H1 (cell line): Measurements from ENCODE around the gene BRK1.

ENCODE experiments used
- CEBPB ChIP-seq: IDR thresholded peaks from 2 replicates; pipeline ENCODE4 v1.6.1; 2012; ENCODE audit warnings: low read depth, low read length
- EZH2 ChIP-seq: fragments of 200-600 bp; sonication (generic); IDR thresholded peaks from 2 replicates; pipeline ENCODE4 v1.7.1; 2012; ENCODE audit warnings: low read depth, mild to moderate bottlenecking, moderate library complexity, low read length, inconsistent platforms; ENCODE audit not compliant: severe bottlenecking
- MAFK ChIP-seq: IDR thresholded peaks from 2 replicates; pipeline ENCODE4 v1.6.1; 2012; ENCODE audit warnings: low read depth, mild to moderate bottlenecking, improper control_type of control experiment, low read length
- POLR2AphosphoS5 ChIP-seq: IDR thresholded peaks from 2 replicates; pipeline ENCODE4 v1.6.1; 2011; ENCODE audit warnings: low read depth, low read length
- SP1 ChIP-seq: IDR thresholded peaks from 2 replicates; pipeline ENCODE4 v1.6.1; 2011; ENCODE audit warnings: low read depth, low read length
- TEAD4 ChIP-seq: IDR thresholded peaks from 2 replicates; pipeline ENCODE4 v1.6.1; 2012; ENCODE audit warnings: low read depth, low read length, inconsistent platforms, mixed read lengths
- YY1 ChIP-seq: IDR thresholded peaks from 2 replicates; pipeline ENCODE4 v1.6.1; 2011; ENCODE audit warnings: low read depth, mild to moderate bottlenecking, low read length
- TF ChIP-seq, protein P1 (sequence below), 3 experiments: IDR thresholded peaks; 1 replicate in 2 of 3; 2 replicates in 1 of 3; pipeline versions ENCODE4 v1.5.1 to v1.6.1; 2011; ENCODE audit warnings: low read length in 3 of 3, mild to moderate bottlenecking in 3 of 3, inconsistent platforms in 2 of 3, low read depth in 1 of 3, moderate library complexity in 1 of 3; ENCODE audit not compliant: insufficient read depth in 1 of 3; ENCODE audit errors: control extremely low read depth in 1 of 3
- TF ChIP-seq, protein P2 (sequence below): IDR thresholded peaks from 2 replicates; pipeline ENCODE4 v1.6.1; 2012; ENCODE audit warnings: inconsistent platforms

DNA sequence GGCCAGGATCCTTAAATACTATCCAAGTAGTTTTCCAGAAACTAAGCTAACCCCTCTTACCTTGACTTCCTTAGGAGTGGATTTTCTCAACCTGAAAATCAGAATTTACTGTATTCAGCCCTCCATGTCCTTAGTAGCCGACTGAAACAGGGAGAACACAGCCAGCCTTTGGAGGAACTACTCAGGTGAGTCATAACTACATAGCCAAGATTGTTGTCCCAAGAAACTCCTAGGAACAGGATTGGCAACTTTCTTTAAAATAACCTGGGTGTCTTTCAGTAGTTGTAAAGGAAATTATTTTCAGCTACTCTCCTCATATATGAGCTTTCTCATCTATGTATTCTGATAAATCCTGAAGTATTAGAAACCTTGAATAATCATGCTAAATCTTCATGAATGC, 29.7 kb upstream of the BRK1 start:
- TF ChIP-seq, protein P1, sequence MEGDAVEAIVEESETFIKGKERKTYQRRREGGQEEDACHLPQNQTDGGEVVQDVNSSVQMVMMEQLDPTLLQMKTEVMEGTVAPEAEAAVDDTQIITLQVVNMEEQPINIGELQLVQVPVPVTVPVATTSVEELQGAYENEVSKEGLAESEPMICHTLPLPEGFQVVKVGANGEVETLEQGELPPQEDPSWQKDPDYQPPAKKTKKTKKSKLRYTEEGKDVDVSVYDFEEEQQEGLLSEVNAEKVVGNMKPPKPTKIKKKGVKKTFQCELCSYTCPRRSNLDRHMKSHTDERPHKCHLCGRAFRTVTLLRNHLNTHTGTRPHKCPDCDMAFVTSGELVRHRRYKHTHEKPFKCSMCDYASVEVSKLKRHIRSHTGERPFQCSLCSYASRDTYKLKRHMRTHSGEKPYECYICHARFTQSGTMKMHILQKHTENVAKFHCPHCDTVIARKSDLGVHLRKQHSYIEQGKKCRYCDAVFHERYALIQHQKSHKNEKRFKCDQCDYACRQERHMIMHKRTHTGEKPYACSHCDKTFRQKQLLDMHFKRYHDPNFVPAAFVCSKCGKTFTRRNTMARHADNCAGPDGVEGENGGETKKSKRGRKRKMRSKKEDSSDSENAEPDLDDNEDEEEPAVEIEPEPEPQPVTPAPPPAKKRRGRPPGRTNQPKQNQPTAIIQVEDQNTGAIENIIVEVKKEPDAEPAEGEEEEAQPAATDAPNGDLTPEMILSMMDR (IDR thresholded peaks at IDR 0.05; ENCODE audit: control extremely low read depth in 1 of 3, insufficient read depth in 1 of 3, low read depth in 1 of 3, low read length in 3 of 3) = no peak
- TF ChIP-seq SP1 (no peak), EZH2 (no peak), MAFK (no peak), CEBPB (no peak), POLR2AphosphoS5 (no peak), TEAD4 (no peak), YY1 (no peak)
- TF ChIP-seq, protein P2, sequence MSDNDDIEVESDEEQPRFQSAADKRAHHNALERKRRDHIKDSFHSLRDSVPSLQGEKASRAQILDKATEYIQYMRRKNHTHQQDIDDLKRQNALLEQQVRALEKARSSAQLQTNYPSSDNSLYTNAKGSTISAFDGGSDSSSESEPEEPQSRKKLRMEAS = no peak
